ENCODE data around the gene ADD2.
"Not testable (repeated sequence)": the region's sequence is repeated elsewhere in the genome, so short reads cannot be mapped to it uniquely, and the experiment has no call there.

The ADD2 gene, protein sequence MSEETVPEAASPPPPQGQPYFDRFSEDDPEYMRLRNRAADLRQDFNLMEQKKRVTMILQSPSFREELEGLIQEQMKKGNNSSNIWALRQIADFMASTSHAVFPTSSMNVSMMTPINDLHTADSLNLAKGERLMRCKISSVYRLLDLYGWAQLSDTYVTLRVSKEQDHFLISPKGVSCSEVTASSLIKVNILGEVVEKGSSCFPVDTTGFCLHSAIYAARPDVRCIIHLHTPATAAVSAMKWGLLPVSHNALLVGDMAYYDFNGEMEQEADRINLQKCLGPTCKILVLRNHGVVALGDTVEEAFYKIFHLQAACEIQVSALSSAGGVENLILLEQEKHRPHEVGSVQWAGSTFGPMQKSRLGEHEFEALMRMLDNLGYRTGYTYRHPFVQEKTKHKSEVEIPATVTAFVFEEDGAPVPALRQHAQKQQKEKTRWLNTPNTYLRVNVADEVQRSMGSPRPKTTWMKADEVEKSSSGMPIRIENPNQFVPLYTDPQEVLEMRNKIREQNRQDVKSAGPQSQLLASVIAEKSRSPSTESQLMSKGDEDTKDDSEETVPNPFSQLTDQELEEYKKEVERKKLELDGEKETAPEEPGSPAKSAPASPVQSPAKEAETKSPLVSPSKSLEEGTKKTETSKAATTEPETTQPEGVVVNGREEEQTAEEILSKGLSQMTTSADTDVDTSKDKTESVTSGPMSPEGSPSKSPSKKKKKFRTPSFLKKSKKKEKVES

DNA sequence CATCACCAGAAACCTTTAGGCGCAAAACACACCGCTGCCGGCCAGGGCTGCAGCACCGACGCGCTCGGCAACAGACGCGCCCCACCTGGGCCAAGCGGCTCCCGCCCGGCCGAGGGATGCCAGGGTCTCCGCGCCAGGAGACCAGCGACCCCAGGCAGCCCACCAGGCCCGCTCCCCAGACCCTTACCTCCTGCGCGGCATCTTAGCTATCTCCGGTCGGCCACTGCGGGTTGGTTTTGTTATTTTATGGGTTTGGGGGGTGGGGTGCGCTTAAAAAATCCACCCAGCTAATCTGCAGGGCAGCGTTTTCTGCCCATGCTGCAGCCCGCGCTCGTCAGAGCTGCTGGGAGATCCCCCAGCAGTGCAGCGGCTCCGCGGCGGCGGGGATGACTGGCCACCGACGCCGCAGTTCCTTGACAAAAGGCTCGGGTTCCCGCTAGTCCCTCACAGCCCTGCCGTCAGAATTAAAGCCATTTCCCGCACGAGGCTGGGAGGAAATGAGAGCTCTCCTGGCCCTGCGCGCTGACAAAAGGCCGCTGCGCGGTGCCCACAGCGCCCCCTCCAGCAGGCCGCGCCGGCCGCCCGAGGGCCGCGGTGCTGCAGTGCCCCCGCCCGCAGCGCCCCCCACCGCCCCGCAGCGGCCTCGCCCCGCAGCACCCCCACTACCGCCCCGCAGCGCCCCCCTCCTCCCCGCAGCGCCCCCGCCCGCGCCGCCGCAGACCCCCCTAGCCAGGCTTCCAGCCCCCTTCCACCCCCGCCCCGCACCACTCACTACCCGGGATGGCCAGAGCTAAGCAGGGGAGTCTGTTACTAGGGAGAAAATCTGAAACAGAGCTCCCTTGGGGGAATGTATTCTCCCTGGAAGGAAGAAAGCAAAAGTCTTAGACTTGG lies at the start of gene ADD2:
ADD2 (minus strand) TSS at position 502 of the 891 bp plus-strand sequence. CDS start 61,792 bp downstream, outside the sequence.
- peak; percentile 50 for DNase-seq

DNA sequence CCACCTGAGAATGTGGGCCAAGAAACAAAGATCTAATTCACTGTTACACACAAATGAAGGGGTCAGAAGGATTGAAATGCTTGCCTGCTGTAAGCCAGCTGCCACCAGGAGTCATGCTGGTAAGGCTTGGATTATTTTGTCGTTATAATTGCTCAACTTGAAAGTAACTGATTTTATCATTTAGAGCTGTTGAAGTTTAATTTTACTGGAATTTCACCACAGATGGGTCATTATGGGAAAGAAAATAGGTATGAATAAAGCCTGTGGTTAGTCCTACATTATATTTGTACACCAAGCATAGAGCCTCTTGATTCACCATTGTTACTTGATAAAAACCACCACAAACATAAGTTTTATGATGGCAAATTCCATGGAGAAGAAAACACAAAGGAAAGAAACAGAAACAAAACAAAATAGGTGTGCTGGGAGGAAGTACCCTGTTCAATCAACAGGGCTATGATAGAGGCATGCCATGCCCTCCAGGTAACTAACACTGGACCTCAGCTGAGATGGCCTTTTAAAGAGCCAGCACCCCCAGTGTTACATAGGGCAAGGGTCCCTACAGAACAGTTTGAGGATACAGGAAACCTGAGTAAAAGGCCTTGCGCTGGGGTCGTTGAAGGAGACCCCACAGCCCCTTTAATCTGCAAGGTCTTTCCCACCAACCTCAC lies 49.4 kb upstream of the ADD2 start:
- no peak for DNase-seq

DNA sequence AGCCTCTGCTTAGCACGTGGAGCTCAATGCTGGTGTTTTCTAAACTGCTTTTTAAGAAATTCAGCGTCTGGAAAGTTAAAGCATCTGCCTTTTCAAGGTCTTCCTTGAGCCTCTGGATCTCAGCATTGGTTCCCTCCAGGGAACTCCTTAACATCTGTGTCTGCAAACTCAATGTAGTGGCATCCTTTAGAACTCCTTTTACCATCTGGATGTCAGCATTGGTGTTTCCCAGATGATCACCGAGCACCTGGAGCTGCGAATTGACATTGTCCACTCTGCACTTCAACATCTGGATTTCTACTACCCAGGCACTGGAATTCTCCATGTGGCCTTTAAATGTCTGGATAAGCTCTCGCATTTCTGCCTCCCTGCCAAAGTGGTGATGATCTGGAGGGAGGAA lies 48.7 kb upstream of the ADD2 start:
- DNase-seq: no peak

DNA sequence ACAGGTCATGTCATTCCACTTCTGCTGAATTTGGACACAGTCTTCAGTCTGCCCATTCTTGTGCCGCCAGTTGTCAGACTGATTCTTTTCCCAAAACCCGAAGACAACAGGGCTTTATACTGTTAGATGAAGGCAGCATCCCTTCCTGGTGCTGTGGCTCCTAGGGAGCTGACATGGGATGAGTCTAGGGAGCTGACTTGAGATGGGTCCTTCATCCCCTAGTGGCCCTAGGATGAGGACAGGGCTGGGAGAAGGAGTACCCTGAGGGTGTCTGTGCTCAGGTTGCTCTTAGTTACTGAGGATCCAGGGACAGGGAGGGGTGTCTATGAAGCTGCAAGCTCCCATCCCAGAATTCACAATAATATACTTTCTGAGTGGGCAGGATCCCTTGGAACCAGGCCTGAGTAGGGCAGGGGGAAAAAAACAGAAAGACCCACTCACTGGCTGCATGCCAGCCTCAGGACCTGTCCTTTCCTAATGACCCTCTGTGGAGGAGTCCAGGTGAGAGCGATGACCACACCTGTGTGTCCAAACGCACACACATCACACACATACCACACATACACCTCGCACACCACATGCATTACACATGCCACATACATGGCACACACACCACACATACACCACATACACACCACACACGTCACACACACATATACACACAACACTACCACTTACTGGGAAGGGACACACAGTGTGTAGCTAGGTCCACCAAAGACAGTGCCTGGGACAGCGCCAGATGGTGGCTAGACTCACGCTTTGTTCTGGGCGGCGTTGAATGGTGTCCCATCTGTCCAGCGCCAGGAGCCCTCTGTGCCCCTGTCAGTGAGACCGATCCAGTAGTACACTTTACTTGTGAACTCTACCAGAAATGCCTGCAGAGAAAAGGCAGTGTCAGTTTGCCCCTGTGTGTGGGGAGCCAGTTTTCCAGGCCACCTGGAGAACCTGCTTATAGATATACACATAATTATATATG lies 41.3 kb upstream of the ADD2 start:
- DNase-seq: no peak

DNA sequence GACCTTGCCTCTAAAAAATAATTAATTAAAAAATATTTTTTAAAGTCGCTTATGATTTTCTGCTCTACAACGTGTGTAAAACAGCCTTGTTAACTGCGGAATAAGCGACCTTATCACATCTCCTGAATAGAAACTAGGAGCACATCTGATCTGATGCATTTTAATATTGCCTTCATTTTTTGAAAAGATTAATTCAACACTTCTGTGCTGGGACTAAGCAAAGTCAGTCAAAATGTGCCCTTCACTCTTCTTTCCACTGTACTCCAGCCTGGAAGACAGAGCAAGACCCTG lies 39.8 kb upstream of the ADD2 start:
- DNase-seq: no peak

DNA sequence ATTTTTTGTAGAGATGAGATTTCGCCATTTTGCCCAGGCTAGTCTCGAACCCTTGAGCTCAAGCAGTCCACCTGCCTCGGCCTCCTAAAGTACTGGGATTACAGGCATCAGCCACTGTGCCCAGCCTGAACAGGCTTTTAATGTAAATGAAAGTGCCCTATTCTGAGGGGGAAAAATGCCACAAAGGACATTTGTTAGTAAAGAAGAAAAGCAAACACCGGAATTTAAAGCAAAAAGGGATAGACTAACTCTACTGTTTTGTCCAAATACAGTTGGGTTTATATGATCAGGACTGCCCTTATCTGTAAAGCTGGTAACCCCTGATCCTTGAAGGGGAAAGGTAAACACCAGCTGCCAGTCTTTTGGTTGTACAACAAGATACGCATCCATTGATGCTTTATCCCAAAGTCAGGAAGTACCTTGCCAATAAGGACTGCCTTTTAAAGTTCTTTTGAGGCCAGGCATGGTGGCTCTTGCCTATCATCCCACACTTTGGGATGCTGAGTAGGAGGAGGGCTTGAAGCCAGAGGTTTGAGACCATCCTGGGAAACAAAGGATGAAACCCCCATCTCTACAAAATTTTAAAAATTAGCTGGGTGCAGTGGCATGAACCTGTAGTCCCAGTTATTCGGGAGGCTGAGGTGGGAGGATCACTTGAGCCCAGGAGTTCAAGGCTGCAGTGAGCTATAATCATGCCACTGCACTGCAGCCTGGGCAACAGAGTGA lies 39.3 kb upstream of the ADD2 start:
- DNase-seq: no peak

DNA sequence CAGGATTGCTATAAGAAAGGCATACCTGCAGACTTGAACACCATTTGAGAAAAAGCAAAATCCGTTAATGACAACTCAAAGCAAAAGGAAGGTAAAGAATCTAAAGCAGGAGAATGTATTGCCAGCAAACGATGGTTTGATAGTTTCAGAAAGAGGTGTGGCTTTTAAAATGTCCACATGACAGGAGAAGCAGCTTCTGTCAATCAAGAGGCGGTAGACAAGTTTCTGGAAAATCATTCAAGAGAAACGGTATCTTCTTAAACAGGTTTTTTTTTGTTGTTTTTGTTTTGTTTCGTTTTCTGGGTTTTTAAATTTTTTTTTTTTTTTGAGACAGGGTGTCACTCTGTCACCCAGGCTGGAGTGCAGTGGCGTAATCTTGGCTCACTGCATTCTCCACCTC lies 38.6 kb upstream of the ADD2 start:
- no peak for DNase-seq

DNA sequence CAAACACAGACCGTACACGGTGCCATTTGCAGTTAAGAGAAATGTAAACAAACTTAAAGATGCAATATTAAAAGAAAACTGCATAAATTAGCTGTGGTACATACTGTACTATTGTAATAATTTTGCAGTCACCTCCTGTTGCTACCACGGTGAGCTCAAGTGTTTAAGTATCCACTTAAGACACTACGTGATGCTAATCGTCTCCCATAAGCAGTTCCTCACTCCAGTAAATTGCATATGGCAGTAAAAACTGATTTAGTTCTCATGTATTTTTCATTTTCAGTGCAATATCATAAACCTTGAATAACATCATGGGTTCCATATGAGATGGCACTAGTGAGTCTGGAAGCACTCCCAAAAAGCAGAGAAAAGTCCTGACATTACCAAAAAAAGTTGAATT lies 38.0 kb upstream of the ADD2 start:
- no peak for DNase-seq

DNA sequence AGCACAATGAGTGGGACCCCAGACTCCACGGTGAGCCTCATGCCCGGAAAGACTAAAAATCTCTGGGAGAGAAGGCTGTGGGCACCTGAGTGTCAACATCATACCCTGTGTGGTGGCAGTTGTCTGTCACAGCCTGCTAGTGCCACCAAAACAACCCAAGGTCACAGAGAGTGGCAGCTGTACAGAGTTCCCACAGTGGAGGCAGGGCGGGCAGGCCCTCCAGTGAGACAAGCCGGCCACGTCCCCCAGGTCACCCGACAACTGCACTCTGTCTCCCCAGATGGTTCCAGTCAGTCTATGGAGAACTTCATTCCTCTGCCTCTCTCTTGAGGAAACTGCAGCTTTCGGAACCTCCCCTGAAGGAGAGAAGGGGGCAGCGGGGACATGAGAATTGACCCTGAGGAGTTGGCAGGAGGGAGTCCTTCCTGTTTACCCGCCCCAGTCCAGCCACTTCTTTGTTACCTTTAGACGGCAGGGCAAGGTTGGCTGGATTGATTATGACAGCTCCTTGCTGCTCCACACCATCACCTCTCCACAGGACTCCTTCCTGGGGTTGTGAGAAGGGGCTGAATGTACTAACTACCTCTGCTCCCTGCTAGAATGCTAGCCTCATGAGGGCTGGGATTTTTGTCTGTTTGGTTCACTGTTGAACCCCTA lies 33.7 kb upstream of the ADD2 start:
- DNase-seq: no peak

DNA sequence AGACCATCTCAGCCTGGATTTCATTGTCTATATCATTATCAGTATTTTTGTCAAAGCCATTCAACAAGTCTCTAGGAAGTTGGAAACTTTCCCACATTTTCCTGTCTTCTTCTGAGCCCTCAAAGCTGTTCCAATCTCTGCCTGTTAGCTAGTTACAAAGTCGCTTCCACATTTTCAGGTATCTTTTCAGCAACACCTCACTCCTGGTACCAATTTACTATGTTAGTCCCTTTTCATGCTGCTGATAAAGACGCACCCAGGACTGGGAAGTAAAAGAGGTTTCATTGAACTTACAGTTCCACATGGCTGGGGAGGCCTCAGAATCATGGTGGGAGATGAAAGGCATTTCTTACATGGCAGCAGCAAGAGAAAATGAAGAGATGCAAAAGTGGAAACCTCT lies 31.7 kb upstream of the ADD2 start:
- DNase-seq: no peak

DNA sequence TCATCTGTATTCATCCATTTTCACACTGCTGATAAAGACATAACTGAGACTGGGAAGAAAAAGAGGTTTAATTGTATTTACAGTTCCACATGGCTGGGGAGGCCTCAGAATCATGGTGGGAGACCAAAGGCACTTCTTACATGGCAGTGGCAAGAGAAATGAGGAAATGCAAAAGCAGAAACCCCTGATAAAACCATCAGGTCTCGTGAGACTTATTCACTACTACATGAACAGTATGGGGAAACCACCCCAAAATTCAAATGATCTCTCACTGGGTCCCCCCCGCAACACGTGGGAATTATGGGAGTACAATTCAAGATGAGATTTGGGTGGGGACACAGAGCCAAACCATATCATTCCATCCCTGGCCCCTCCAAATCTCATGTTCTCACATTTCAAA lies 30.0 kb upstream of the ADD2 start:
- DNase-seq: not testable (repeated sequence)

DNA sequence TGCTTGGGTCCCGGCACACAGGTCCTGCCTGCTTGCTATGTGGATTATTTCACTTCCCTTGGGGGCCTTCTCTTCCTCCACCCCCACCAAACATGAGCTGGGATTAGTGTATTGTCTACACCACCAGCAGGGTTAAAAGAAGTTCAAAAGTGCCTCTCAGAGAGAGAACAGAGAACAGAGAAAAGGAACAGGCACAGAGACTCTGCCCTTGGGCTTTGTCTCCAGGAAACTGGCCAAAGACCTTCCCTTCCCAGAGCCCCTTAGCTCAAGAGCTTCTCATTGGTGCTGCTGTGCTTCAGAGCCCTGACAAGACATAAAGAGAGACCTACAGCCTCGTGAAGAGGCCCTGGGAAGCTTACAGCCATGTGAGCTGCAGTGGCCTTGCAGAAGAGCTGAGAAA lies 29.5 kb upstream of the ADD2 start:
- DNase-seq: no peak

DNA sequence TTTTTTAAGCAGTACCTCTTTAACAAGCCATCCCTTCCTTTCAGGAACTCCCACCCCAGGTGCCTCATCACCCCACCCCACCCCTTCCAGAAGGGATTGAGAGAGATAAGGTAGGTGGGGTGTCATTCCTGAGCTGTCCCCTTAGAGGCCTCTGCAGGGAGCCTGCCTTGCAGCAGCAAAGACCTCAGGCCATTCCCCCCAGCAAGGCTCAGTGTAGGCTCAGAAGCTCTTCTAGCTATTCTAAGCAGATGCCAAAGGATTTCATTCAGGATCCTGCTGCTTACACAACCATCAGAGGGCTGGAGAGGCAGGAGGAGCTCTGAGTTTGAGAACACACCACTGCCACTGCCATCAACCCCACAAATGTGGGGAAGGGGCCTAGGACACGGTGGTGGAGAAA lies 28.3 kb upstream of the ADD2 start:
- no peak for DNase-seq

DNA sequence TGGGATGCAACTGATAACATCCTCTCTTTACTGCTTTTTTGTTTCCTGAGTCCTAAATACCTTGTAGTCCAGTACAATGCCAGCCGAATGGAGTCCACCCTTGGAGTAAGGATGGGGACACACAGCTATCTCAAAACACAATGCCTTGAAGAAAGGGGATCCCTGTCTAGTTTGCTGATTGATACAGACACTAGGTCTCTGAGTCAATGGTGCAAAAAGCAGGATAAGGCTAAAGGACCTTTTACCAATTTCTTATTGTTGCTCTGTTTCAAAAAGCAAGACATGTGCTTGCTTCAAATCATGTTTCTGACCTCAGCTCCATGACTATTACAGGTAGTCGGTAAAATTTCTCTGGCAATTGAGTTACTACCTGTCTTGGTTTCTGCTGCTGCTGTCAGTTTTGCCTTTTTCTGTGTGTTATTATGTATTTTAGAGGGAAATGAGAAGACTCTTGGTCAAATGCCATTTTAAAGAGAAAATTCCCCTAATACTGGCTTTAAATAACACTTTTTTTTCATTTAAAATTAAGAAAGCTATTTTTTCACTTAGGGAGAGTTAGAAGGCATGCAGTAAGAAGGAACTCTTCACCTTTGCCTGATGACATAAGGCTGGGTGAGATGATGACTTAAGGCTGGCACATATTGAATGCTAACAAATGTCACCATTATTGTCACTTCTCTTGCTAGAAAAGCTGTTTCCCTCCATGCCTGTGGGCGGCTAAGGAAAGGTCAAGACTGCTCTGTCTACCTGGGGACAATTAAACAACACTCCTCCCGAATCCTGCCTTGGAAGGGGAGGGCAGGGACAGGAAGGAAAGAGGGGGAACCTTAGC lies 27.4 kb upstream of the ADD2 start:
- DNase-seq: no peak

DNA sequence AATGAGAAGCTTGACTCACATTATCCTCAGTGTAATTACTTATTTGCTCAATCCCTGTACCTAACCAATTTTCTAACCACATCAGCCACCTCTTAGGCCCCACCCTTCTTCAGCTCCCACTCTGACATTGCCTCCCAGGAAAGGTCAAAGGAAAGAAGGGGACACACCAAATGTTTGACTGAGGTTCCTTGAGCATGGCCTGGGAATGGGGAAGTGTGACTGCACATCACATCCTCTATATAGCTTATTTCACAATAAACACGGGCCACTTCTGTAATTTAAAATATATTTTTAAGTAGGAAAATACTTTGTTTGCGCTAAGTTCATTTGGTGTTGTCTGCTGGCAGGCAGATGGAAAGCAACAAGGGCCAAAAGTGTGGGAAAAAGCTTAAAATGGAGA lies 25.4 kb upstream of the ADD2 start:
- DNase-seq: no peak

DNA sequence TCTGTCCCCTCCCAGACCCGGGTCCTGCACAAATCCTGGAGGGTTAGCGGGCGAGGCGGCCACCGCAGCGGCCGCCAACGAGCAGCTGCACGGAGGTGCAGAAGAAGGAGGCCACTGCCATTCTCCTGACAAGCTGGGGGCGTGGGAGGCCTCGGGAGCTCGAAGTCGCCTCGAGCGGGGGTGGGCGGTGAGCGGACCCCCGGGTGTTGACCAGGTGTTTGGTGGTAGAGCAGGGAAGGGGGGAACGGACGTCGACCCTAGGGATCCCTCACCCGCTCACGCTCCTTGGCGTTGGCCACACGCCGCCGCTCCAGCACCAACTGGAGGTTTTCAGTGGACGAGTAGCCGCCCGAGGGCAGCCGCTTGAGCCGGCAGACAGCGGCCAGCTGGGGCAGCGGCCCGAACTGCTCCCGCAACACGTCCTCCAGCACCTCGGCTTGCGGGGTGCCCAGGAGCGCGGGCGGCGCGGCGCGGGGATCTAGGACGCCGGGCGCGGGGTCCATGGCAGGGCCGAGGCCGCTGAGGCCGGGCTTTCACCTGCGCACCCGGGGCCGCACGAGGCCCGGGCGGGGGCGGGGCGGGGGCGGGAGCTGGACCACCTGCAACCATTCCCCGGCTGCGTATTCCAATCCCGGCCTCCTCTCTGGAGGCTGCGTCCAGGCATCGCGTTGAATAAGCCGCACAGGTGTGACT lies 22.3 kb upstream of the ADD2 start, which contains the start of gene FIGLA:
FIGLA (minus strand) TSS at position 508 of the 693 bp plus-strand sequence; CDS start at position 503, 5 bp downstream.
- no peak for DNase-seq

DNA sequence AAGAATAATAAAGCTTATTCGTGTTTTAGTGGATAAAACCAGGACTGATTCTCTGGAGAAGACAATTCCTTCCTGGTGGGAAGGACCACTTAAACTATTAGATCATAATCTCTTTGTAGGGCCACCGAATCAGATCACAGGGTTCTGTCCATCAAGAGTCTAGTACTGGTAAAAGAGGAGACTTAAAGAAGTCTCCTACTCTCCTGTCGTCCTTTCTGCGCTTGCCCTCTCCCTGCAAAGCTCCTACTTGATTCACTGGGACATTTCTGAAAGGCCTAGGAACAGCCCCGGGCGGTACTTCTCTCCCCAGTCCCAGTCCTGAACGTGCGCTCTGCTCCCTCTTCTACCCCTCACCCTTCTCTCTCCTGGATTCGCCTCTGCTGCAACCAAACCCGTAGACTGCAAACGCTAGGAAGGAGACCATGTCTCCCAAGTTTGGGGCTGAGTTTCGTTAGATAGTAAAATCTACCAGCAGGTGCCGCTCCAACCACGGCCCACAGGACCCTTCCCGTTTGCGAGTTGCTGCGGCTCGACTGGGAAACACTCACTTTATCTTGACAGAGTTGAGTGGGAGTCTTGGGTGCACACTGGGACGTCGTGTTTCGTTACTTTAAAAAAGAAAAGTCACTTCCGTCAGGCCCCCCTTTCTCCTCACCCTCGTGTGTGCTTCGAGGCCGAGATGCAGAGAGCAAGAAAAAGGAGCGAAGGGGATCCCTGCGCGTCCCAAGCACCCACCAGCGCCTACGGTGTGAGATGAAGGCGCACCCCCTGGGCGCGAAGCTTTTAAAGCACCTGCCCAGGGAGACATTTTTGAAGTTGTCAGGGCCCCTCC lies 21.5 kb upstream of the ADD2 start:
- peak; percentile 58 for DNase-seq
